HG03460 (cell line): ENCODE measurements around the gene SCN10A.

Experiments used
- ATAC-seq: cut with Tn5 transposase; IDR thresholded peaks from one replicate; pipeline ENCODE4 v1.9.1; 2021; ENCODE audit not compliant: unreplicated experiment

The SCN10A gene

GRCh38 chr3:38782148-38782547, 33.9 kb downstream of the SCN10A start:
- no peak for ATAC-seq

GRCh38 chr3:38773528-38773927, 42.5 kb downstream of the SCN10A start:
- no peak for ATAC-seq

GRCh38 chr3:38763569-38763968, 52.4 kb downstream of the SCN10A start:
- ATAC-seq = no peak

GRCh38 chr3:38758557-38758956, 57.5 kb downstream of the SCN10A start:
- no peak for ATAC-seq

- no peak for ATAC-seq
These were observed 58.3 kb downstream of the SCN10A start for GRCh38 chr3:38757721-38758120.

- ATAC-seq = no peak
These were observed 59.1 kb downstream of the SCN10A start for GRCh38 chr3:38756892-38757291.

GRCh38 chr3:38755130-38755529, 60.9 kb downstream of the SCN10A start:
- ATAC-seq = no peak

GRCh38 chr3:38746641-38747040, 69.4 kb downstream of the SCN10A start:
- no peak for ATAC-seq

GRCh38 chr3:38743043-38743442, 73.0 kb downstream of the SCN10A start:
- ATAC-seq = no peak

- no peak for ATAC-seq
These were observed 73.5 kb downstream of the SCN10A start for GRCh38 chr3:38742550-38742949.

- no peak for ATAC-seq
These were observed 75.5 kb downstream of the SCN10A start for GRCh38 chr3:38740537-38740936.

GRCh38 chr3:38739931-38740330, 76.1 kb downstream of the SCN10A start:
- no peak for ATAC-seq

- ATAC-seq = no peak
These were observed 76.7 kb downstream of the SCN10A start for GRCh38 chr3:38739396-38739689.

- ATAC-seq = no peak
These were observed 77.2 kb downstream of the SCN10A start for GRCh38 chr3:38738630-38739395.

GRCh38 chr3:38731522-38731921, 84.5 kb downstream of the SCN10A start:
- ATAC-seq = no peak

GRCh38 chr3:38730281-38730680, 85.7 kb downstream of the SCN10A start:
- ATAC-seq = no peak

GRCh38 chr3:38728008-38728407, 88.0 kb downstream of the SCN10A start:
- ATAC-seq = no peak

GRCh38 chr3:38726751-38727150, 89.3 kb downstream of the SCN10A start:
- ATAC-seq = no peak

- no peak for ATAC-seq
These were observed 90.1 kb downstream of the SCN10A start for GRCh38 chr3:38725726-38726419.

GRCh38 chr3:38724392-38724736, 91.7 kb downstream of the SCN10A start:
- no peak for ATAC-seq

GRCh38 chr3:38723569-38724391, 92.2 kb downstream of the SCN10A start:
- ATAC-seq = no peak
